ENCODE results near the gene SACM1L.

SACM1L gene

DNA sequence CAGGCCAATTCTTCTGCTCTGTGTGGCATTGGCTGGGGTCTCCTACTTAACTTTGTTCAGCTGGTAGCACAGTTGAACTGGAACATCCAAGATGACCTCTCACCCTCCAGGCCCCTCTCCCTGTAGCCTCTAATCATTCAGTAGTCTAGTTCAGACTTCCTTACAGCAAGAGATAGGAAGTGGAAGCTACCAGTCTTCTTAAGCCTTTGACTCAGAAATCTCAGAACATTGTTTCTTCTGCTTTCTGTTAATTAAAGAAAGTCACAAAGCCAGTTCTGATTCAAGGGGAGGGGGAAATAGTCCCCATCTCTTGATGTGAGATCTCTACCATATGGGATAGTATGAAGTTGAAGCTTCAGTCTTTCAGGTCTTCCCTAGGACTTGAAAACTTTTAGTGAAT, 18.8 kb upstream of the SACM1L start:
- DNase-seq (ENCODE audit: extremely low spot score): no peak
- POLR2A ChIA-PET: no interaction called here
- TF ChIP-seq FOXA1 (IDR thresholded peaks at IDR 0.05): no peak
- TF ChIP-seq, protein P1, sequence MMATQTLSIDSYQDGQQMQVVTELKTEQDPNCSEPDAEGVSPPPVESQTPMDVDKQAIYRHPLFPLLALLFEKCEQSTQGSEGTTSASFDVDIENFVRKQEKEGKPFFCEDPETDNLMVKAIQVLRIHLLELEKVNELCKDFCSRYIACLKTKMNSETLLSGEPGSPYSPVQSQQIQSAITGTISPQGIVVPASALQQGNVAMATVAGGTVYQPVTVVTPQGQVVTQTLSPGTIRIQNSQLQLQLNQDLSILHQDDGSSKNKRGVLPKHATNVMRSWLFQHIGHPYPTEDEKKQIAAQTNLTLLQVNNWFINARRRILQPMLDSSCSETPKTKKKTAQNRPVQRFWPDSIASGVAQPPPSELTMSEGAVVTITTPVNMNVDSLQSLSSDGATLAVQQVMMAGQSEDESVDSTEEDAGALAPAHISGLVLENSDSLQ (IDR thresholded peaks at IDR 0.05): no peak
- no peak for TF ChIP-seq ELF4 (IDR thresholded peaks at IDR 0.05)
- no peak for TF ChIP-seq SP1 (IDR thresholded peaks at IDR 0.05)
- TF ChIP-seq ZNF384 (IDR thresholded peaks at IDR 0.05): no peak
- no peak for TF ChIP-seq FOXM1 (IDR thresholded peaks at IDR 0.05; ENCODE audit: borderline replicate concordance)
- no peak for TF ChIP-seq LEF1 (IDR thresholded peaks at IDR 0.05; ENCODE audit: borderline replicate concordance)
- no peak for TF ChIP-seq NFRKB (IDR thresholded peaks at IDR 0.05)
- TF ChIP-seq L3MBTL2 (conservative IDR thresholded peaks at IDR 0.05): no peak
- TF ChIP-seq ARNT (IDR thresholded peaks at IDR 0.05): no peak
- CTCF ChIA-PET: interaction anchor here (0.5 to 0.7 kb wide), 2 partner anchors 10 to 91 kb away, joined by 3 read pairs; no protein-coding TSS in a partner anchor

DNA sequence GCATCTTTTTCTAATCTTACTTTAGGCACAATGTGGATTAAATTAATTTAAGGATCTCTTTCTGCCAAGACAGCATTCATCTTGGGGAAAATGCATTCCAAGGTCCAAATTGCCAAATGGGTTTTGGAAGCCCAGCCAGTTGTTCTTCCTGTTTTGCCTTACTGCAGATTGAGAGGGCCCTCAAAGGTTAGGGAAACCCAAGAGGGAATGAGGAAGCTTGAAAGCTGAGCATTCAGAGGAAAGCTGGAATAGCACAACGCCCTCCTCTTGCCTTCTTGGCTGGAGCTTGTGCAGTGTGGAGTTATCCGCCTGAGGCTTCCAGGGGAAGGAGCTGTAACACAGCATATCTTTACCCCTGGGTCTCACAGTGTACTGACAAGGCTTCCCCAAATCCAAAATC, 18.2 kb upstream of the SACM1L start:
- DNase-seq (ENCODE audit: extremely low spot score): no peak
- ChIA-PET POLR2A (no interaction called here), CTCF (interaction anchor here (0.5 to 0.7 kb wide), 3 partner anchors 11 to 90 kb away, joined by 3 to 6 read pairs (median 3); no protein-coding TSS in a partner anchor)
- TF ChIP-seq HDGF (IDR thresholded peaks at IDR 0.05; ENCODE audit: borderline replicate concordance) (no peak), SP1 (IDR thresholded peaks at IDR 0.05) (no peak), LEF1 (IDR thresholded peaks at IDR 0.05; ENCODE audit: borderline replicate concordance) (no peak)

DNA sequence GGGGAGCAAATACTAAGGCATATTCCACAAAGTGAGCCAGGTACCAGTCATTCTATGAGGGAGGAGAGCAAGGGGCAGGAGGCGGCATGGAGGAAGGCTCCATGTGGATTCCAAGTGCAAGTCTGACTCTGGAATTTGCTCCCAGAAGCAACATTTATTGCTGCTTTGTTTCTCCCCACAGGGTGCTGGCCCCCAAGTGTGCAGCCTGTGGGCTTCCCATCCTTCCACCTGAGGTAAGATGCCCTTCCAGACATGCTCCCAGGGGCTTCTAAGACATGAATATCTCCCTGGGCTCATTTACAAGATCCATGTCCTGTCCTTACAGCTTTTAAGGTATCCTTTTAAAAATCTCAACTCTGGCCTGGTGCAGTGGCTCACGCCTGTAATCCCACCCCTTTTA, 15.9 kb upstream of the SACM1L start:
- POLR2A ChIA-PET: no interaction called here
- CTCF ChIA-PET: no interaction called here
- TF ChIP-seq FOXK2 (IDR thresholded peaks at IDR 0.05) (no peak), ELF4 (IDR thresholded peaks at IDR 0.05) (no peak), ARNT (IDR thresholded peaks at IDR 0.05) (no peak), L3MBTL2 (conservative IDR thresholded peaks at IDR 0.05) (no peak), ZNF384 (IDR thresholded peaks at IDR 0.05) (no peak), TARDBP (IDR thresholded peaks at IDR 0.05) (no peak), BHLHE40 (IDR thresholded peaks at IDR 0.05; ENCODE audit: borderline replicate concordance) (no peak), NFRKB (IDR thresholded peaks at IDR 0.05) (no peak), FOXA1 (IDR thresholded peaks at IDR 0.05) (no peak), SUZ12 (IDR thresholded peaks at IDR 0.05) (no peak), CTBP1 (IDR thresholded peaks at IDR 0.05; ENCODE audit: borderline replicate concordance) (no peak), HDGF (IDR thresholded peaks at IDR 0.05; ENCODE audit: borderline replicate concordance) (no peak), LEF1 (IDR thresholded peaks at IDR 0.05; ENCODE audit: borderline replicate concordance) (no peak), FOXM1 (IDR thresholded peaks at IDR 0.05; ENCODE audit: borderline replicate concordance) (no peak), SP1 (IDR thresholded peaks at IDR 0.05) (no peak)
- TF ChIP-seq, protein P1 (IDR thresholded peaks at IDR 0.05): no peak
- no peak for DNase-seq (ENCODE audit: extremely low spot score)

DNA sequence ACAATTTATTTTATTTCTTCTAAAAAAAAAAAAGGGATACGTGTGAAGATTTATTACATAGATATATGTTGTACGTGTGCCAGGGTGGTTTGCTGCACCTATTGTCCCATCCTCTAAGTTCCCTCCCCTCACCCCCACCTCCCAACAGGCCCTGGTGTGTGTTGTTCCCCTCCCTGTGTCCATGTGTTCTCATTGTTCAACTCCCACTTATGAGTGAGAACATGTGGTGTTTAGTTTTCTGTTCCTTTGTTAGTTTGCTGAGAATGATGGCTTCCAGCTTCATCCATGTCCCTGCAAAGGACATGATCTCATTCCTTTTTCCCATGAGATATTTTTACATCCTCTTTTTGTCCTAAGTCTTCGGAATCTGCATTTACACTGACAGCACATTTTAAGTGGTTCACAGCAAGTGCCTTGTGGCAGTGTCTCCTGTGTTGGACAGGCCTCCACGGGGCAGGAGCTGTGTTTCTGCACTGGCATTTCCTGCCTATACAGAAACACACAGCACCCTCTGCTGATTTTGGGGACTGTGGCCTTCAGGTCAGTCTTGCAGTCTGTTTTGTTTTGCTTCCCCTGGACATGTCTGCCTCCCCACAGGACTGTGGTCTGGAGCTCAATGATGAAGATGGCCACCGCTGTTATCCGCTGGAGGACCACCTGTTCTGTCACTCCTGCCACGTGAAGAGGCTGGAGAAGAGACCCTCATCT, 12.7 kb upstream of the SACM1L start:
- CTCF ChIA-PET: no interaction called here
- POLR2A ChIA-PET: no interaction called here

DNA sequence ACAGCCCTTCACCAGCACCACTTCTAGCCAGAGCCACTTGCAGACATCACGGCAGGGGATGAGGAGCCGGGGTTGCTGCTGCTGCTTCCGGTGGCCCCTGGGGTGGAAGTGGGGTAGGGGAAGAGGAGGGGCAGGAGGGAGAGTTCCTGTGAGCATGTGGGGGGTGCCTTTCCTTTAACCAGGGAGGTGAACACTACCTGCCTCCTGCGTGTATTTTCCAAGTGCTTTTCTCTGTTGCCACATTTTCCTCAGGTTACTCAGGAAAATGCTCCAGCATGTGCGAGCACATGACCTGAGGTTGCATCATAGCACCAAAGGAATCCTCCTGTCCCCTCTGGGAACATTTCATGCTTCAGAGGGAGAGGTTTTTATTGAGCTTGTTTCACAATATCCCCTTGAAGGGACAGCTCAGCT, 12.2 kb upstream of the SACM1L start:
- TF ChIP-seq ZNF384 (IDR thresholded peaks at IDR 0.05) (no peak), FOXK2 (IDR thresholded peaks at IDR 0.05) (no peak), FOXM1 (IDR thresholded peaks at IDR 0.05; ENCODE audit: borderline replicate concordance) (no peak), TARDBP (IDR thresholded peaks at IDR 0.05) (no peak), SUZ12 (IDR thresholded peaks at IDR 0.05) (no peak), ARNT (IDR thresholded peaks at IDR 0.05) (no peak)
- TF ChIP-seq, protein P1 (IDR thresholded peaks at IDR 0.05): no peak
- POLR2A ChIA-PET: no interaction called here
- CTCF ChIA-PET: interaction anchor here (0.6 to 1.7 kb wide), 2 partner anchors 17 to 40 kb away, joined by 4 to 6 read pairs; no protein-coding TSS in a partner anchor
- no peak for DNase-seq (ENCODE audit: extremely low spot score)

More for the DNA sequence above, 12.7 kb upstream of the SACM1L start:
- TF ChIP-seq L3MBTL2 (conservative IDR thresholded peaks at IDR 0.05) (no peak), ZNF384 (IDR thresholded peaks at IDR 0.05) (no peak), TARDBP (IDR thresholded peaks at IDR 0.05) (no peak), HDGF (IDR thresholded peaks at IDR 0.05; ENCODE audit: borderline replicate concordance) (no peak), BHLHE40 (IDR thresholded peaks at IDR 0.05; ENCODE audit: borderline replicate concordance) (no peak), SP1 (IDR thresholded peaks at IDR 0.05) (no peak), SUZ12 (IDR thresholded peaks at IDR 0.05) (no peak), NFRKB (IDR thresholded peaks at IDR 0.05) (no peak), FOXA1 (IDR thresholded peaks at IDR 0.05) (no peak), ARNT (IDR thresholded peaks at IDR 0.05) (no peak)
- TF ChIP-seq, protein P1 (IDR thresholded peaks at IDR 0.05): no peak
- DNase-seq (ENCODE audit: extremely low spot score): no peak

DNA sequence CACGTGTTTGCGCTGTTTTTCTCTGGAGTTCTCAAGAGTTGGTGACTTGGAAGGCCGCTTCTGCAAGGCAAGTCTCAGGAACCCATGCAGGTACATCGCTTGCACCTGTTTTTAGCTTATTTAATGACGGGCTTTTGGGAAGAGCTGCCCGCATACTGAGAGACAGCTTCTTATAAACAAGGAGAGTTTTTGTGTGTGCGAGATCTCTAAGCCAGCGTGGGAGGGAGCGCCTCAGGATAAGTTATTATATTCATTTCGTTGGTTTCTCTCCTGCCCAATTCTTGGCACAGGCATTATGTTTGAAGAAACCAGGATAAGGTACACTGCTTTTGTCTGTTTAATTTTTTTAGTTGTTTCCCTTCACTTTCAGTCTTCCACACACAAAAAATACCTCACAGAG, 11.4 kb upstream of the SACM1L start:
- TF ChIP-seq ZNF384 (IDR thresholded peaks at IDR 0.05): no peak
- no peak for TF ChIP-seq ARNT (IDR thresholded peaks at IDR 0.05)
- TF ChIP-seq ELF4 (IDR thresholded peaks at IDR 0.05): no peak
- no peak for TF ChIP-seq BHLHE40 (IDR thresholded peaks at IDR 0.05; ENCODE audit: borderline replicate concordance)
- TF ChIP-seq, protein P1 (IDR thresholded peaks at IDR 0.05): no peak
- TF ChIP-seq HDGF (IDR thresholded peaks at IDR 0.05; ENCODE audit: borderline replicate concordance): no peak
- no peak for TF ChIP-seq FOXK2 (IDR thresholded peaks at IDR 0.05)
- TF ChIP-seq SUZ12 (IDR thresholded peaks at IDR 0.05): no peak
- TF ChIP-seq LEF1 (IDR thresholded peaks at IDR 0.05; ENCODE audit: borderline replicate concordance): no peak
- TF ChIP-seq TARDBP (IDR thresholded peaks at IDR 0.05): no peak
- no peak for TF ChIP-seq FOXA1 (IDR thresholded peaks at IDR 0.05)
- no peak for TF ChIP-seq NFRKB (IDR thresholded peaks at IDR 0.05)
- TF ChIP-seq CTBP1 (IDR thresholded peaks at IDR 0.05; ENCODE audit: borderline replicate concordance): no peak
- TF ChIP-seq L3MBTL2 (conservative IDR thresholded peaks at IDR 0.05): no peak
- no peak for TF ChIP-seq SP1 (IDR thresholded peaks at IDR 0.05)
- TF ChIP-seq FOXM1 (IDR thresholded peaks at IDR 0.05; ENCODE audit: borderline replicate concordance): no peak
- POLR2A ChIA-PET: no interaction called here
- CTCF ChIA-PET: interaction anchor here (0.6 to 1.7 kb wide), 2 partner anchors 18 to 39 kb away, joined by 4 to 6 read pairs; no protein-coding TSS in a partner anchor
- no peak for DNase-seq (ENCODE audit: extremely low spot score)
